SH-SY5Y (cell line): ENCODE data around the gene AMD1.

Experiments
- GATA2 ChIP-seq: IDR thresholded peaks from 2 replicates; pipeline ENCODE4 v1.6.1; 2011; ENCODE audit warnings: mild to moderate bottlenecking, low read depth, low read length
- GATA3 ChIP-seq: IDR thresholded peaks from 2 replicates; pipeline ENCODE4 v1.6.1; 2011; ENCODE audit warnings: low read depth, mild to moderate bottlenecking, low read length, moderate library complexity

- TF ChIP-seq GATA3 (no peak), GATA2 (no peak)
Measured at GRCh38 chr6:110874880-110875547, 429 bp downstream of the AMD1 start.
